MG63 (cell line): Measurements from ENCODE around the gene DAAM1. TPM values are rescaled to one million over a fixed set of nuclear protein-coding genes. Genes with fewer than 3 reads are reported as not detected.
A peak's percentile ranks its signal among the peaks of the same experiment; 100 is the strongest.

ENCODE experiments used
- DNase-seq: peaks from one replicate; pipeline ENCODE4 v3.0.0-alpha.2; 2020
- H3K27me3 ChIP-seq: fragments of 250-450 bp; sonication (Bioruptor Pico); 2 replicates; pipeline ENCODE4 v1.5.1; 2020; ENCODE audit warnings: mild to moderate bottlenecking, moderate library complexity
- H3K36me3 ChIP-seq: fragments of 250-450 bp; sonication (Bioruptor Pico); 2 replicates; pipeline ENCODE4 v1.5.1; 2020; ENCODE audit warnings: mild to moderate bottlenecking, moderate library complexity
- H3K4me3 ChIP-seq: fragments of 250-450 bp; sonication (Bioruptor Pico); 2 replicates; pipeline ENCODE4 v1.5.1; 2020; ENCODE audit warnings: mild to moderate bottlenecking, moderate library complexity
- H3K9me3 ChIP-seq: fragments of 250-450 bp; sonication (Bioruptor Pico); 2 replicates; pipeline ENCODE4 v1.5.1; 2020; ENCODE audit warnings: mild to moderate bottlenecking, moderate library complexity
- total RNA-seq: library from RNA; depleted of rRNA; stranded (reverse); fragments of >200 nt; shearing (Covaris generic); gene quantifications from 2 replicates; pipeline ENCODE4 v1.2.3, GENCODE V29; 2014; ENCODE audit warnings: low replicate concordance

Gene DAAM1
- total RNA-seq, 1 experiment from 2014 or later = 5.2 TPM

DNA sequence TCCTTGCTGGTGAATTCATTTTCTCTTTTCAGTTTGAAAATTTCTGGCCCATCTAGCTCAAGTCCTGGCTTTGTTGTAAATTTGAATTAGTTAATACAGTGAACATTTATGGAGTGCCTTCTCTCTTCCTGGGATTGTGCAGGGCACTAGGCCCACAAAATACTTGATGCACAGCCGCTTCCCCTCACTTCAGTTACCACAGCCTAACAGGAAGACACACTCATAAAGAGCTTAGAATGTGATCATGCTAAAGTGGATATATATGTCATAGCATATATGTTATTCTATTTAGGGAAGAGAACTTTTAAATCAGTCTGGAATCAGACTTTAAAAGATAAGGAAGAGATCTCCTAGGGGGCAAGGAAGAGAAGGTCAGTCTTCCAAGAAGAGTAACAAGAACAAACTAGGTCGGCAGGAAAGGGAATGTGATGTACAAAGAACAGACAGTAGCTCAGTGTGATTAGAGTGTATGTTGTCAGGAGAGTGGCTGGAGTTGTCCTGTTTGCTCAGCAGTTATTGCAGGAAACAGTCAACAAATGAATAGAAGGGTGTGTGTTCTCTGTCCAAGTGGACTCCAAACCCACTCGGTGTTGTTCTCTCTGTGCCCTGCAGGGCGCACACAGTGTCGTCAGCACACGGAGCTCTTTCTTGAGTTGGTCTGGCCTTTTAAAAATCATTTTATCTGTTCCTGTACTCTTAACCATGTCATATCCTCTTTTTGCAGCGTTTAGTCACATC, 74.4 kb downstream of the DAAM1 start:
- Histone ChIP-seq H3K9me3 (no peaks in the 10 kb centered on the region), H3K4me3 (no peak overlapping the region), H3K36me3 (no peaks in the 10 kb centered on the region), H3K27me3 (no peaks in the 10 kb centered on the region)
- no peak for DNase-seq

DNA sequence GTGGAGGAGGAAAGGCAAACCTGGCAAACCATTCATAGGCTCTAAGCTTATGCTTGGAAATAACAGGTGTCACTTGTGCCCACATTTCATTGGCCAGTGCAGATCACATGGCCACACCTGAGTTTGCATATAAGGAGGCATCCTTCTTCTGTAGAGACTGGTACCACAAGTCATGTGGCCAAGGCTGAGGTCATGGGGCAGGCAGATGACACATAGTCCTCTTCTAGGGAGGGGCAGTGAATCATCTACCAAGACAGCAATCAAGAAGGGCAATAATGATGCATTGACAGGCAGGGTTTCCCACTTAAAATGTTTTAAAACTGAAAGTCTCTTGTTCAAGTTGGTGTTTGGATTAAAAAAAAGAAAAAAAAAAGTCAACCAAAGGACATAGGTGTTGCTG, 77.3 kb downstream of the DAAM1 start:
- peak; percentile 27 for DNase-seq
- Histone ChIP-seq H3K36me3 (no peaks in the 10 kb centered on the region), H3K9me3 (no peaks in the 10 kb centered on the region), H3K27me3 (no peaks in the 10 kb centered on the region), H3K4me3 (no peak overlapping the region)

DNA sequence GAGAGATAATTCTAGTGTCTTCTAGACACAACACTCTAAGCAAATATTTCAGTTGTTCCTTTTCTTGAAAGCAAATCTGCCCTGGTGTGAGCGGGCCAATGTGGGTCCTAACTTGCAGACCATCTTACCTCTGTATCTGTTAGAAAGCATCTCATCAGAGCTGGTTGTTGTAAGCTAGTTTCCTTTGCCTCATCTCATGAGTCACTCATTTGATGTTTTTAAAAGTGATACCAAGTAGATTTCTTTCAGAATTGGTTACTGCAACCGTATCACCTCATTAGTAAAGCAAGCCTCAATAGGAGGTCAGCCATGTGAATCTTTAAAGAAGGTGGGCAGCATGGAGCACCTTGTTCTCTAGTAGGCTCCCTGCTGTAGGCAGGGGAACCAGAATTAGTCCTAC, 78.6 kb downstream of the DAAM1 start:
- no peaks in the 10 kb centered on the region for H3K36me3 ChIP-seq
- DNase-seq = no peak
- no peaks in the 10 kb centered on the region for H3K9me3 ChIP-seq
- no peak overlapping the region for H3K4me3 ChIP-seq
- no peaks in the 10 kb centered on the region for H3K27me3 ChIP-seq

DNA sequence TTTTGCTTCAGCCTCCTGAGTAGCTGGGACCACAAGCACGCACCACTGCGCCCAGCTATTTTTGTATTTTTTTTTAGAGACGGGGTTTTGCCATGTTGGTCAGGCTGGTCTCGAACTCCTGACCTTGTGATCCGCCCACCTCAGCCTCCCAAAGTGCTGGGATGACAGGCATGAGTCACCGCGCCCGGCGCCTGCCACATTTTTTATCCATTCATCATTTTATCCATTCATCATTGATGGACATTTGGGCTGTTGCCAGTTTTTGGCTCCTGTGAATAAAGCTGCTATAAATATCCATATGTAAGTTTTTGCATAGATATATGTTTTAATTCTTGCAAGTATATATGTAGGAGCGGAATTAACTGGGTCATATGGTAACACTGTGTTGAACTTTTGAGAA, 79.5 kb downstream of the DAAM1 start:
- H3K27me3 ChIP-seq = no peaks in the 10 kb centered on the region
- no peaks in the 10 kb centered on the region for H3K9me3 ChIP-seq
- H3K36me3 ChIP-seq = no peaks in the 10 kb centered on the region
- no peak overlapping the region for H3K4me3 ChIP-seq
- peak; percentile 8 for DNase-seq

DNA sequence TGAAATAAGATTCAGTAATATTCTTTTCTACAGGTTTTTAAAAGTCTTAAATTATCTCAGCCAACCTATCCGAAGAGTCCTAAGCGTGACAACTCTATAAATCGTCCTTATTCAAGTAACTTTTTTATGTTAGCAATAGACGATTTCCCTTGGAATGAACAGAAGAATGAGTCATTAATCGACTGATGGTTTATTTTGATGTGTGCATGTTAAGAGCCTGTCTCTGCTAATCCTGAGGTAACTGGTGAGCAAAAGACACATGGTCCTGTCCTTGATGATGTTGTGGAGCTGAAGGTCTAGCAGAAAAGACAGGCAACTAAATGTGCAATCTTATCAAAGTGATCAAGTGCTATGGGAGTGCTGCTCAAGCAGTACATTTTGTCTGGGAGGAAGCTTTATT, 80.4 kb downstream of the DAAM1 start:
- Histone ChIP-seq H3K36me3 (no peaks in the 10 kb centered on the region), H3K27me3 (no peaks in the 10 kb centered on the region), H3K4me3 (no peak overlapping the region), H3K9me3 (no peaks in the 10 kb centered on the region)
- no peak for DNase-seq

DNA sequence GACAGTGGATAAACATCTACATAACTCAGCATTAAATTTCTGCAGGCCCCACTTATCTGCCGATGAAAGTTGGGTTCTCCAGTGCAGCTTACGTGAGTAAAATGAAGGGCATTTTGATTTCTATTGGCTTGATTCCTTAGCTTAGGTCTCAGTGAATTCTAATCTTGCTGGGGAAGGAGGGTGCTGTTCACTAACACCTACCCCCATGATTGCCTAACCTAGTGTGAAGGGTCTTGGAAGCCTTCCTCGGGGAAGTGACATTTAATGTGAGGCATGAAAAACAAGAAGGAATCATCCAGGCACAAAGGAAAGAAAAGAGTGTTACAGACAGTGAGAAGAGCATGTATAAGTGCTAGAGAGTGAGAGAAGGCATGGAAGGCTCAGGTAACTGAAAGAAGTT, 81.0 kb downstream of the DAAM1 start:
- DNase-seq = no peak
- no peaks in the 10 kb centered on the region for H3K9me3 ChIP-seq
- H3K36me3 ChIP-seq = no peaks in the 10 kb centered on the region
- no peak overlapping the region for H3K4me3 ChIP-seq
- H3K27me3 ChIP-seq = no peaks in the 10 kb centered on the region

DNA sequence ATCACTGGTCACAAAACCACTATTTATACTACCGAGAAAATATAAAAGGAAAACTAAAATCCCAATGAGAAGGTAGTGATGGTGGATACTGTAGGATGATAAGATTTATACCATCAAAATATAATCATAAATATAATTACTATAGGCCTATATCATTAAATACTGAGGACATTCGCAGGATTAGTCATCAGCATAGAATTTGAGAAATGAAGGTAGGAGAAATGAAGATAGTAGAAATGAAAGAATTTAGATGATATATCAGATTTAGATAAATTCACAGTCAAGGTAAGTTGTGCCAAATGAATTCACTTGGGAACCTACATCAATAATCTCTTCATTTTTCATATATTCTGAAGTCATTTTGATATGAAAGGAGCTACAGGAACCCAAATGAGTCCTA, 82.8 kb downstream of the DAAM1 start:
- Histone ChIP-seq H3K36me3 (no peaks in the 10 kb centered on the region), H3K4me3 (no peak overlapping the region), H3K27me3 (no peaks in the 10 kb centered on the region), H3K9me3 (no peaks in the 10 kb centered on the region)
- no peak for DNase-seq

DNA sequence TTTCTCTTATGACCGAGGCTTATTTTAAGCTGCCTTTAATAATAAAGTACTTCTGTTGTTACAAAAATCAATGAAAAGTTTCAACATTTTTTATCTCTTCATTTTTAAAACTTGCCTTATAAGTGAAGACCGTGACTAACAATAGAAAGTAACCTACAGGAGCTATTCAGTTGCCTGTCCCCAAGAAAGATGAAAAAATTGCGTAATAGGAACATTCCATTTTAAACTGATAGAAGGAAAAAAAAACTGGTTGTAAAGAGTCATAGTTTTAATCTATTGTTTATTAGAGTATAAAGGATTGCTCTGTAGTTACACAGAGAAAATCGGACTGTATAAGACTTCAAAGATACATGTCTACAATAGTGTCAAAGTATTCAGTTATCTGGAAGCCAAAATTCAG, 83.3 kb downstream of the DAAM1 start:
- Histone ChIP-seq H3K36me3 (no peaks in the 10 kb centered on the region), H3K9me3 (no peaks in the 10 kb centered on the region), H3K4me3 (no peak overlapping the region), H3K27me3 (no peaks in the 10 kb centered on the region)
- no peak for DNase-seq

DNA sequence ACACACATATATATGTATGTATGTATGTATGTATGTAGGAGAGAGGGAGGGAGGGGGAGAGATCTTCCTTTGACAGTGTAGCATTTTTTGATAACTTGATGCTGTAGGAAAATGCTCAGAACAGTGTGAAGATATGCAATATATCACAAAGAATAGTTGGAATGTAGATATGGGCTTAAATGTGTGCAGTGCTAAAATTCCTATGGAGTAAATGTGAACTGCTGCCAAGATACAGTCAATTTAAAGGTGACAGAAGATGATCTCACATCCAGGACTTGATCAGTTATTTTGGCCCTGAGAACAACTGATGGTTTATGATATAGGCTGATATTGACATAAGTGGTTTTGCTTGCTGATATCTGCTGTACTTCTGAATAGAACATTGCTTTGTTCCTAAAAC, 84.2 kb downstream of the DAAM1 start:
- H3K9me3 ChIP-seq = no peaks in the 10 kb centered on the region
- no peaks in the 10 kb centered on the region for H3K27me3 ChIP-seq
- no peaks in the 10 kb centered on the region for H3K36me3 ChIP-seq
- no peak for DNase-seq
- no peak overlapping the region for H3K4me3 ChIP-seq

DNA sequence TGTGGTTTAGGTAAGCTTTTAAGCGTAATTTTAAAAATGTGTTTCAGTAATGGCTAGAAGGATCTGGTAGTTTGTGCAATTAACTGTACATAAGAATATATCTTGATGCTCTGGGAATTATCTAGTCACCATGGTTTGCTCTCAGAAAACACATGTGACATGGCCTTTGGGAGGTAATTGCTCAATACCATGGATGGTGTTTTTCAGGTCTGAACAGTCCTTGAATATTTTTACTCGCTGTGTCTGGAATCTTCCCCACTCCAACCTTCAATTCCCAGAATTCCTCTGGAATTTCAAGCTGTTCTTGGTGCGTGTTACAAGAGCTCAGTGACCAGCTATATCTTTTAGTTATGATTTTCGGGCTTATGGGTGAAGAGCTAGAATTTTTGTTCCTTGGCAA, 85.3 kb downstream of the DAAM1 start:
- Histone ChIP-seq H3K36me3 (no peaks in the 10 kb centered on the region), H3K27me3 (no peaks in the 10 kb centered on the region), H3K4me3 (no peak overlapping the region), H3K9me3 (no peaks in the 10 kb centered on the region)
- DNase-seq = no peak

DNA sequence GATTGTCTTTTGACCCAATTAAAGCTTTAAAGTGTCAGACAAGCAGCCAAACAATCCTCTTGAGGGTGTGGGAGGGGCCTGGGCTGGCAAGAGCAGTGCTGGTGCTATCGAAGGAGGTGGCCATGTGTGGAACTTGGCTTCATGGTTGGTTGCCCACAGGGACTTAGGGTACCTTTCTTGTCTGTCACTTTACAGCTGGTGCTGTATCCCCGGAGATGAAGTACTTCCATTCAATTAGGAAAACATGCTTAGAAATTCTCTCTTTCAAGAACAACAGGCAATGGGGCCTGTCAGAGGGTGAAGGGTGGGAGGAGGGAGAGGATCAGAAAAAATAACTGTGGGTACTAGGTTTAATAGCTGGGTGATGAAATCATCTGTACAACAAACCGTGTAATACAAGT, 86.5 kb downstream of the DAAM1 start:
- no peak overlapping the region for H3K4me3 ChIP-seq
- H3K36me3 ChIP-seq = no peaks in the 10 kb centered on the region
- H3K9me3 ChIP-seq = no peaks in the 10 kb centered on the region
- DNase-seq = no peak
- H3K27me3 ChIP-seq = no peaks in the 10 kb centered on the region

DNA sequence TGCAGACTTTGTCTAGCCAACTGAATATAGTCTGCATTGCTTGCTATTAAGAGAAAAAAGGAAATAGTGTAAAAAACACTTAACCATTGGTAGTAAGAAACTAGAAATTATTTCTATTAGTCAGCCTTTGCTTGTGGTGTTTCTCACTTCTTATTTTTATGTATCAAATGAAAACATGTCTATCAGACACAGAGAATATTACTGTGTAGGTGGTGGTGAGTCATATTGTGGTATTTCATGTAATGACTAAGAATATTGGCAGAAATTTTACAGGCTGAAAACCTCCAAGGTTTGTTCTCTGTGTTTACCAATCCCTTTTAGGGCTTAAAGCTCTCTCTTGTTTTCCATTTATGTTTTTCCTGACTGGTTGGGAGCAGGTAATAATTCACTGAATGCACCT, 87.2 kb downstream of the DAAM1 start:
- H3K4me3 ChIP-seq = no peak overlapping the region
- no peaks in the 10 kb centered on the region for H3K9me3 ChIP-seq
- DNase-seq = no peak
- no peaks in the 10 kb centered on the region for H3K36me3 ChIP-seq
- no peaks in the 10 kb centered on the region for H3K27me3 ChIP-seq

DNA sequence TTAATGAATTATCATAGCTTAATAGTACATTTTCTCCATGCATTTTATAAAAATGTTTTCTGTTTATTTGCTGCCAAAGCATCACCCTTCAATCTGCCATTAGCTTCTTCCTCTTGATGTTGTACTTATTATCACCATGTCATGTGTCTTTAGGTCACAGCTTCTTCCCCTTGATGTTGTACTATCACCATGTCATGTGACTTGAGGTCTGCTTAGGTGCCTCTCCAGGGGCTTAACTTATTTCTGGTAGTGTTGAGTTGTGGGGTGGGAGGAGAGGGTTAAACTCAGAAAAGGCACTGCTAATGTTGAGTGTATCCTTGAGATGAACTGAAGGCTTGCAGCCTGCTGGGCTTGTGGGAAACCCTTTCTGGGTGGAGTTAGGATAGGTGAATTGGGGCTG, 87.8 kb downstream of the DAAM1 start:
- Histone ChIP-seq H3K36me3 (no peaks in the 10 kb centered on the region), H3K4me3 (no peak overlapping the region), H3K27me3 (no peaks in the 10 kb centered on the region), H3K9me3 (no peaks in the 10 kb centered on the region)
- no peak for DNase-seq

DNA sequence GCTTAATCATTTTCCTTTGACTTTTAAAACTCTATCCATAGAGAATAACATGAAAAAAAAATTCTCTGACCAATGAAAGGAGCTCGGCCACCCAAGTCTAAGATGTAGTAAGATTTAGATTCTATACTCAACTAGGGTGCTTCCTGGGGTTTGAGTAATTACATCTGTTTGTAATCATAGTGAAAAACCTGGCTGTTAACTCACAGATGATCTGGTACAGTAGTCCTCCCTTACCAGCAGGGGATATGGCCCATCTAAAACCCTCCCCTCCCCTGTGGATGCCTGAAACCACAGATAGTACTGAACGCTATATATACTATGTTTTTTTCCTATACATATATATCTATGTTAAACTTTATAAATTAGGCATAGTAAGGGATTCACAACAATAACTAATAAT, 89.2 kb downstream of the DAAM1 start:
- Histone ChIP-seq H3K27me3 (no peaks in the 10 kb centered on the region), H3K4me3 (no peak overlapping the region), H3K36me3 (no peaks in the 10 kb centered on the region), H3K9me3 (no peaks in the 10 kb centered on the region)
- DNase-seq = no peak

DNA sequence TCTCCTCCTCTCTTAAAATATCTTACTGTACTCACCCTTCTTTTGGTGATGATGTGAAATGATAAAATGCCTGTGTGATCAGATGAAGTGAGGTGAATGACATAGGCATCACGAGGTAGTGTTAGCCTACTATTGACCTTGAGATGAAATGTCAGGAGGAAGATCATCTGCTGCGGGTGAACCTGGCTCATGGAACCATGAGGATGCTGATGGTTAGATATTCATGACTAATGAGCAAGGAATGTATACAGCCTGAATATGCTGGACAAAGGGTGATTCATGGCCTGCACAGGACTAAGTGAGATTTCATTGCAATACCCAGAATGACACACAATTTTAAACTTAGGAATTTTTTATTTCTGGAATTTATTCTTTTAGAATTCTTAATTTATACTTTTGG, 89.6 kb downstream of the DAAM1 start:
- no peaks in the 10 kb centered on the region for H3K9me3 ChIP-seq
- DNase-seq = peak; percentile 53
- H3K4me3 ChIP-seq = no peak overlapping the region

DNA sequence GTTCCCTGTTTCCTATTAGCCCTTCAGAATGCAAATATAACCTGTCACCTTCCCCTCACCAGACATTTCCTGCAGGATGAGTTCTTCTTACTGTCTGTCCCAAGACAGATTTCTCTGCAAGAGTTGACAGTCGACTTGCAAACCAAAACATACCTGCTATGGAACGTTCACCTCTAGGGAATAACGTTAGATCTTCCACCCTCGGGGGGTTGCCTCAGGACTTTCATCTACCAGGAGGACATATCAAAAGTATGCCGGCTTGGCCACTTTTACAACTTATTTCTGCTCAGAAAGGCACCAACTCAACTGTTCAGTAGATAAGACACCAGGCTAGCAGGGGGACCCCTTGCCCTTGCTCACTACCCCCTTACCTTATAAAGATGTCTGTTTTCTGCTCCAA, 92.5 kb downstream of the DAAM1 start:
- Histone ChIP-seq H3K36me3 (no peaks in the 10 kb centered on the region), H3K9me3 (0 out of 2 replicates have a peak, but pooled peaks cover 7% of the 10 kb centered on the region), H3K27me3 (no peaks in the 10 kb centered on the region), H3K4me3 (no peak overlapping the region)
- DNase-seq = no peak

More for the DNA sequence above, 89.6 kb downstream of the DAAM1 start:
- H3K27me3 ChIP-seq = no peaks in the 10 kb centered on the region
- H3K36me3 ChIP-seq = no peaks in the 10 kb centered on the region

DNA sequence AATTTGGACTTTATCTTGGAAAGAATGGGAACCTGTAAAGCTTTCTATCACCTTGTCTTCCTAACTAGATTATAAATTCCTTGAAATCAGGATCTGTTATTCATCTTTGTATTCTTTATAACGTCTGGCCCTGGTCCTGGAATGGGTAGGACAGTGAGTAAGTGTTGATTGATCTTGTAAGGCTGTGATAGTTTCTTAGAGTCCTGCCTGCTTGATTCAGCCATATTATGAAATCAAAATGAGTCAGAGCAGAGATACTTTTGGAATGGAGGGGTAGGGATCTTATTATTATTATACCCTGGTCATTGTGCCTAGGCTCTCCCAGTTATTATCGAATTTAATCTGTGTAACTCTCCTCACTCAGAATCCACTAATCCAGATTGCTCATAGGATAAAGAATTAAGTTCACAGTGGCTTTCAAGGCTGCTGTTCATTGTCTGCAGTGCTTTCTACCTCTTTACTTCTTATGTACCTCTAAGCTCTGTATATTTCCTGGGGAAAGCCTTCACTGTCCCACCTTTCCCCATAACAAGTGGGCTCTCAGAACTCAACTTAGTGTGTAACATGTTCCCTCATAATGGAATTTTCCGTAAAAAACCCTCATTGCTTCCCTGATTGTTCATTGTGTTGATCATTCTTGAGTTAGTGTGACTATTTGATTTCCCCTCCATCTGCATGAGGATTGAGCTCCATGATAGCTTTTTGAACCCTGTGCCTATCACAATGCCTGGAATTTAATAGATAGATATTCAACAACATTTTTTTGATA, 93.3 kb downstream of the DAAM1 start:
- DNase-seq = peak; percentile 18
- H3K27me3 ChIP-seq = no peaks in the 10 kb centered on the region
- 0 out of 2 replicates have a peak, but pooled peaks cover 8% of the 10 kb centered on the region for H3K9me3 ChIP-seq
- H3K36me3 ChIP-seq = no peaks in the 10 kb centered on the region
- no peak overlapping the region for H3K4me3 ChIP-seq

DNA sequence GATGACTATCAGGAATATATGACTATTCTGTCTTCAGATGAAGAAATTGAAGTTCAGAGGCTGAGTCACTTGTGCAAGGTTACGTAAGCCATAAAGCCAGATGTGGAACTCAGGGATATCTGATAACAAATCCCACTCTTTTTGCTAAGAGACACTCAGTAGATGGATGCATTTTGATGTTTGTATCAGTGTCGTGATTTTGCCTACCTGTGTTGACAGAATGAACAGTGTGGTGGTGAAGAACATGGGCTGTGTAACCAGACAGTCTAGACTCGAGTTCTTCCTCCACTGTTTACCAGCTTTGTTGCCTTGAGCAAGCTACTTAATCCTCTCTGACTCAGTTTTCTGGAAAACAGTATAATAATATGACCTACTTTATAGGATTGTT, 93.9 kb downstream of the DAAM1 start:
- no peak for DNase-seq
- no peaks in the 10 kb centered on the region for H3K27me3 ChIP-seq
- no peak overlapping the region for H3K4me3 ChIP-seq
- no peaks in the 10 kb centered on the region for H3K36me3 ChIP-seq
- 0 out of 2 replicates have a peak, but pooled peaks cover 8% of the 10 kb centered on the region for H3K9me3 ChIP-seq
